ENCODE data around the gene SLC5A1.

GRCh38 chr22:32063701-32064100 lies 20.6 kb downstream of the SLC5A1 start:
- TF ChIP-seq, protein P1, sequence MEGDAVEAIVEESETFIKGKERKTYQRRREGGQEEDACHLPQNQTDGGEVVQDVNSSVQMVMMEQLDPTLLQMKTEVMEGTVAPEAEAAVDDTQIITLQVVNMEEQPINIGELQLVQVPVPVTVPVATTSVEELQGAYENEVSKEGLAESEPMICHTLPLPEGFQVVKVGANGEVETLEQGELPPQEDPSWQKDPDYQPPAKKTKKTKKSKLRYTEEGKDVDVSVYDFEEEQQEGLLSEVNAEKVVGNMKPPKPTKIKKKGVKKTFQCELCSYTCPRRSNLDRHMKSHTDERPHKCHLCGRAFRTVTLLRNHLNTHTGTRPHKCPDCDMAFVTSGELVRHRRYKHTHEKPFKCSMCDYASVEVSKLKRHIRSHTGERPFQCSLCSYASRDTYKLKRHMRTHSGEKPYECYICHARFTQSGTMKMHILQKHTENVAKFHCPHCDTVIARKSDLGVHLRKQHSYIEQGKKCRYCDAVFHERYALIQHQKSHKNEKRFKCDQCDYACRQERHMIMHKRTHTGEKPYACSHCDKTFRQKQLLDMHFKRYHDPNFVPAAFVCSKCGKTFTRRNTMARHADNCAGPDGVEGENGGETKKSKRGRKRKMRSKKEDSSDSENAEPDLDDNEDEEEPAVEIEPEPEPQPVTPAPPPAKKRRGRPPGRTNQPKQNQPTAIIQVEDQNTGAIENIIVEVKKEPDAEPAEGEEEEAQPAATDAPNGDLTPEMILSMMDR (IDR thresholded peaks at IDR 0.05): no peak
- no peak for TF ChIP-seq ZNF317 (CRISPR knock-in tag; IDR thresholded peaks at IDR 0.05; ENCODE audit: borderline replicate concordance, low read depth)
- TF ChIP-seq STAT6 (CRISPR knock-in tag; conservative IDR thresholded peaks at IDR 0.05; ENCODE audit: low read depth): no peak
- TF ChIP-seq JUN (CRISPR knock-in tag; IDR thresholded peaks at IDR 0.05): no peak
- TF ChIP-seq, protein P2, sequence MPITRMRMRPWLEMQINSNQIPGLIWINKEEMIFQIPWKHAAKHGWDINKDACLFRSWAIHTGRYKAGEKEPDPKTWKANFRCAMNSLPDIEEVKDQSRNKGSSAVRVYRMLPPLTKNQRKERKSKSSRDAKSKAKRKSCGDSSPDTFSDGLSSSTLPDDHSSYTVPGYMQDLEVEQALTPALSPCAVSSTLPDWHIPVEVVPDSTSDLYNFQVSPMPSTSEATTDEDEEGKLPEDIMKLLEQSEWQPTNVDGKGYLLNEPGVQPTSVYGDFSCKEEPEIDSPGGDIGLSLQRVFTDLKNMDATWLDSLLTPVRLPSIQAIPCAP (CRISPR knock-in tag; IDR thresholded peaks at IDR 0.05): no peak
- TF ChIP-seq, protein P3, sequence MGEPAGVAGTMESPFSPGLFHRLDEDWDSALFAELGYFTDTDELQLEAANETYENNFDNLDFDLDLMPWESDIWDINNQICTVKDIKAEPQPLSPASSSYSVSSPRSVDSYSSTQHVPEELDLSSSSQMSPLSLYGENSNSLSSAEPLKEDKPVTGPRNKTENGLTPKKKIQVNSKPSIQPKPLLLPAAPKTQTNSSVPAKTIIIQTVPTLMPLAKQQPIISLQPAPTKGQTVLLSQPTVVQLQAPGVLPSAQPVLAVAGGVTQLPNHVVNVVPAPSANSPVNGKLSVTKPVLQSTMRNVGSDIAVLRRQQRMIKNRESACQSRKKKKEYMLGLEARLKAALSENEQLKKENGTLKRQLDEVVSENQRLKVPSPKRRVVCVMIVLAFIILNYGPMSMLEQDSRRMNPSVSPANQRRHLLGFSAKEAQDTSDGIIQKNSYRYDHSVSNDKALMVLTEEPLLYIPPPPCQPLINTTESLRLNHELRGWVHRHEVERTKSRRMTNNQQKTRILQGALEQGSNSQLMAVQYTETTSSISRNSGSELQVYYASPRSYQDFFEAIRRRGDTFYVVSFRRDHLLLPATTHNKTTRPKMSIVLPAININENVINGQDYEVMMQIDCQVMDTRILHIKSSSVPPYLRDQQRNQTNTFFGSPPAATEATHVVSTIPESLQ (CRISPR knock-in tag; IDR thresholded peaks at IDR 0.05): no peak
- no peak for TF ChIP-seq USF2 (CRISPR knock-in tag; IDR thresholded peaks at IDR 0.05)
- TF ChIP-seq ZNF232 (CRISPR knock-in tag; IDR thresholded peaks at IDR 0.05): no peak

Measured in WTC11 (cell line).